Right cardiac atrium (tissue), 5 donors: Measurements from ENCODE around the gene COL9A1. TPM values are rescaled to one million over a fixed set of nuclear protein-coding genes. Genes with fewer than 3 reads are reported as not detected.

Source experiments
- ATAC-seq, 2 donors: fragments of 200-7000 bp; cut with Tn5 transposase; one replicate each; pipeline versions ENCODE4 v1.8.0 to v1.9.1; 2020; ENCODE audit warnings: moderate library complexity in 2 of 2, mild to moderate bottlenecking in 1 of 2
- DNase-seq, 3 donors: peaks; one replicate each; pipeline ENCODE4 v3.0.0-alpha.2; 2020
- H3K27ac ChIP-seq: one replicate; pipeline ENCODE4 v1.5.1; 2013; ENCODE audit warnings: mild to moderate bottlenecking, low read length, control low read depth, moderate library complexity
- H3K27me3 ChIP-seq: one replicate; pipeline ENCODE4 v1.6.1; 2013; ENCODE audit not compliant: control insufficient read depth, insufficient read depth
- H3K4me1 ChIP-seq: one replicate; pipeline ENCODE4 v1.6.1; 2013; ENCODE audit warnings: low read length; ENCODE audit not compliant: control insufficient read depth, insufficient read depth
- H3K4me3 ChIP-seq: one replicate; pipeline ENCODE4 v1.5.1; 2013; ENCODE audit warnings: low read length, control low read depth
- H3K9me3 ChIP-seq: one replicate; pipeline ENCODE4 v1.6.1; 2013; ENCODE audit warnings: low read length; ENCODE audit not compliant: control insufficient read depth
- WGBS: extraction: QIAGEN DNeasy Blood & Tissue Kit; methylation state at CpG from one replicate; pipeline ENCODE4 v1.1.7; 2013; 5-methylcytosine and 5-hydroxymethylcytosine counted together
- intact Hi-C, 4 donors: fragments of 100-400 bp; cut with DNase I; formaldehyde crosslinking; loops; one replicate each; pipeline versions ENCODE4 v1.11.0 to v1.14.0; 2022 to 2023
- polyA plus RNA-seq: library from polyadenylated mRNA; stranded (reverse); fragments of 200-250 nt; gene quantifications from one replicate; pipeline ENCODE4 v1.2.3, GENCODE V29; 2013
- total RNA-seq, 4 donors: library from RNA; stranded (reverse); fragmentation: NEBNext Ultra II Directional; extraction: Animal tissue kit (Norgen Biotek cat#: 25700); gene quantifications; one replicate each; pipeline ENCODE4 v1.2.1, GENCODE V29; 2021
- donor health status: healthy with polysubstance abuse.
- donor health status: DM: no; HTN: yes; CAD: no.
- donor health status: DM: no; HTN: no; CAD: no.
- donor health status: DM: no; HTN: yes; CAD: no; lungs with severe emphysema.
- donor health status: DM: yes; HTN: yes; CAD: no.

COL9A1 gene
- total and polyA plus RNA-seq, 5 donors, result 1.9 to 14.3 (median 4.9) TPM

GRCh38 chr6:70231311-70231710 lies 71.6 kb downstream of the COL9A1 start:
- Histone ChIP-seq H3K27ac (no peak overlapping the region), H3K4me1 (no peaks in the 10 kb centered on the region), H3K4me3 (no peak overlapping the region), H3K27me3 (no peaks in the 10 kb centered on the region), H3K9me3 (no peaks in the 10 kb centered on the region)
- intact Hi-C loops, result no loop called here
- 53% methylated on average over 2 of the region's 2 CpGs for WGBS
- no peak for DNase-seq
- ATAC-seq, result no peak

GRCh38 chr6:70225055-70225454 lies 77.8 kb downstream of the COL9A1 start:
- no peaks in the 10 kb centered on the region for H3K4me1 ChIP-seq
- DNase-seq, result peak in 1 of 3 donors; percentile 18
- H3K9me3 ChIP-seq, result no peaks in the 10 kb centered on the region
- no peak overlapping the region for H3K27ac ChIP-seq
- H3K27me3 ChIP-seq, result no peaks in the 10 kb centered on the region
- intact Hi-C loops, result loop anchor here in 1 of 4 donors (10.0 kb wide), 2 partner anchors 70 to 150 kb away; no protein-coding TSS in a partner anchor
- peak; percentile 76 to 77 for ATAC-seq
- WGBS, result 51% methylated on average over 2 of the region's 2 CpGs
- H3K4me3 ChIP-seq, result no peak overlapping the region

GRCh38 chr6:70222439-70222749 lies 80.5 kb downstream of the COL9A1 start:
- no peaks in the 10 kb centered on the region for H3K4me1 ChIP-seq
- WGBS, result 48% methylated on average over 2 of the region's 2 CpGs
- DNase-seq, result no peak
- no peaks in the 10 kb centered on the region for H3K9me3 ChIP-seq
- no peak overlapping the region for H3K4me3 ChIP-seq
- H3K27ac ChIP-seq, result no peak overlapping the region
- no peaks in the 10 kb centered on the region for H3K27me3 ChIP-seq
- intact Hi-C loops, result loop anchor here in 2 of 4 donors (5.0 to 10.0 kb wide), 3 partner anchors 72 to 152 kb away; no protein-coding TSS in a partner anchor
- no peak for ATAC-seq

- Histone ChIP-seq H3K27me3 (no peaks in the 10 kb centered on the region), H3K27ac (no peak overlapping the region), H3K4me1 (no peaks in the 10 kb centered on the region), H3K9me3 (no peaks in the 10 kb centered on the region), H3K4me3 (no peak overlapping the region)
- 63% methylated on average over 6 of the region's 6 CpGs for WGBS
- intact Hi-C loops, result loop anchor here in 2 of 4 donors (5.0 to 10.0 kb wide), 3 partner anchors 73 to 153 kb away; no protein-coding TSS in a partner anchor
- no peak for ATAC-seq
- no peak for DNase-seq
Observed at GRCh38 chr6:70221715-70222438, 81.0 kb downstream of the COL9A1 start.

GRCh38 chr6:70221025-70221714 lies 81.7 kb downstream of the COL9A1 start:
- WGBS, result 19% methylated on average over 4 of the region's 4 CpGs
- no peaks in the 10 kb centered on the region for H3K4me1 ChIP-seq
- ATAC-seq, result peak; percentile 51 to 58
- H3K27me3 ChIP-seq, result no peaks in the 10 kb centered on the region
- intact Hi-C loops, result loop anchor here in 2 of 4 donors (5.0 to 10.0 kb wide), 3 partner anchors 74 to 154 kb away; no protein-coding TSS in a partner anchor
- no peaks in the 10 kb centered on the region for H3K9me3 ChIP-seq
- no peak overlapping the region for H3K4me3 ChIP-seq
- peak in 1 of 3 donors; percentile 17 for DNase-seq
- H3K27ac ChIP-seq, result no peak overlapping the region

- intact Hi-C loops, result loop anchor here in 2 of 4 donors (5.0 to 10.0 kb wide), 3 partner anchors 75 to 155 kb away; no protein-coding TSS in a partner anchor
- Histone ChIP-seq H3K27ac (no peak overlapping the region), H3K9me3 (no peaks in the 10 kb centered on the region), H3K4me1 (no peaks in the 10 kb centered on the region), H3K27me3 (no peaks in the 10 kb centered on the region), H3K4me3 (no peak overlapping the region)
- 74% methylated on average over 1 of the region's 1 CpG for WGBS
- no peak for DNase-seq
- no peak for ATAC-seq
Observed at GRCh38 chr6:70219943-70220613, 82.8 kb downstream of the COL9A1 start.

- H3K27ac ChIP-seq, result no peak overlapping the region
- 63% methylated on average over 8 of the region's 8 CpGs for WGBS
- DNase-seq, result no peak
- intact Hi-C loops, result no loop called here
- H3K27me3 ChIP-seq, result no peaks in the 10 kb centered on the region
- no peak overlapping the region for H3K4me3 ChIP-seq
- no peaks in the 10 kb centered on the region for H3K9me3 ChIP-seq
- ATAC-seq, result no peak
- no peaks in the 10 kb centered on the region for H3K4me1 ChIP-seq
Observed at GRCh38 chr6:70216767-70217166, 86.1 kb downstream of the COL9A1 start.

GRCh38 chr6:70215460-70216108 lies 87.3 kb downstream of the COL9A1 start:
- Histone ChIP-seq H3K27ac (no peak overlapping the region), H3K27me3 (no peaks in the 10 kb centered on the region), H3K4me1 (no peaks in the 10 kb centered on the region), H3K9me3 (no peaks in the 10 kb centered on the region), H3K4me3 (no peak overlapping the region)
- ATAC-seq (no peak), DNase-seq (no peak)
- intact Hi-C loops, result no loop called here
- WGBS, result 84% methylated on average over 4 of the region's 4 CpGs

- H3K9me3 ChIP-seq, result no peaks in the 10 kb centered on the region
- no peak for ATAC-seq
- intact Hi-C loops, result no loop called here
- 53% methylated on average over 2 of the region's 2 CpGs for WGBS
- no peak overlapping the region for H3K4me3 ChIP-seq
- H3K27ac ChIP-seq, result no peak overlapping the region
- H3K27me3 ChIP-seq, result no peaks in the 10 kb centered on the region
- no peaks in the 10 kb centered on the region for H3K4me1 ChIP-seq
- DNase-seq, result no peak
Observed at GRCh38 chr6:70210462-70210861, 92.4 kb downstream of the COL9A1 start.

- no peak for ATAC-seq
- Histone ChIP-seq H3K27me3 (no peaks in the 10 kb centered on the region), H3K27ac (no peak overlapping the region), H3K9me3 (no peaks in the 10 kb centered on the region), H3K4me1 (no peaks in the 10 kb centered on the region), H3K4me3 (no peak overlapping the region)
- intact Hi-C loops, result no loop called here
- WGBS, result 81% methylated on average over 1 of the region's 1 CpG
- DNase-seq, result no peak
Observed at GRCh38 chr6:70208235-70208790, 94.6 kb downstream of the COL9A1 start.
